Stimulated activated CD8-positive, alpha-beta memory T cell treated with anti-CD3 and anti-CD28 coated beads, Interleukin-15, amount 100 ng/mL, for 48 hours (primary cell): Measurements from ENCODE around the gene QKI.
"Not testable (repeated sequence)": the region's sequence is repeated elsewhere in the genome, so short reads cannot be mapped to it uniquely, and the experiment has no call there.

ENCODE experiments used
- DNase-seq, 2 donors: peaks; one replicate each; pipeline ENCODE4 v3.0.0-alpha.2; 2020; ENCODE audit warnings: low read depth in 2 of 2

QKI gene

GRCh38 chr6:163439390-163439789, 24.9 kb downstream of the QKI start:
- DNase-seq: not testable (repeated sequence)

GRCh38 chr6:163439997-163440396, 25.5 kb downstream of the QKI start:
- DNase-seq: no peak

DNA sequence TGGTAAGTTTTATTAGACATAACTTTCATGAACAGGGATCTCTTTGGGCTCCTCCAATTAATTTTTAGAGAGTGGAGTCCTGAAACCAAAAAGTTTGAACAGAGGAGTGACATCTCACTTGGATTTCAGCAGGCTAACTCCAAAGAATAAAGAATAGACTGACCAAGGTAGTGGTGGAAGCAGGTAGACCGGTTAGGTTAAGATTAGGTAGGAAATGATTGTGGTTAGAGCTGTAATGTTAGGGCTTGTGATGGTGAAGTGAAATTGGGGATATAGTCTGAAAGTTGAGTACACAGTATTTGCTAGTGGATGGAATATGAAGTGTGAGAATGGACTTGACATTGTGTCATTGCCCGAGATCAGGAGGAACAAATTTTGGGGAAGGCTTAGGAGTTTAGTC, 27.8 kb downstream of the QKI start:
- DNase-seq: no peak

DNA sequence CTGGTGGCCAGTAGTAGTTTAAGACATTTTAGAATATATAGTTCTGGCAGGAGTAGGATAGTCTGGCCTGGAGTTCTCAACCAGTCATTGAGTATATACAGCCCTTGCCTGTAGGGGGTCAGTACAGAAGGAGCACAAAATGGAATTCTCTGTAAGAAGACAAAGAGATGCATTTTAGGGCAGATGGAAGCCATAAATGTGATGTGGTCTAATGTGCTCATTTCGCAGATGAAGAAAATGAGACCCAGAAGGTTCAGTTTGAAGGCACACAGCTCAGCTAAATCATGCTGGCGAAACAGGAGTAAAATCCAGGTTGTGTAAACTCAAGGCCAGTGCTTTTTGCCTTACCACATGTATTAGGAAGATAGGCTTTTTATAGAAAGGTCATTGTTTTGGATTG, 29.6 kb downstream of the QKI start:
- no peak for DNase-seq

DNA sequence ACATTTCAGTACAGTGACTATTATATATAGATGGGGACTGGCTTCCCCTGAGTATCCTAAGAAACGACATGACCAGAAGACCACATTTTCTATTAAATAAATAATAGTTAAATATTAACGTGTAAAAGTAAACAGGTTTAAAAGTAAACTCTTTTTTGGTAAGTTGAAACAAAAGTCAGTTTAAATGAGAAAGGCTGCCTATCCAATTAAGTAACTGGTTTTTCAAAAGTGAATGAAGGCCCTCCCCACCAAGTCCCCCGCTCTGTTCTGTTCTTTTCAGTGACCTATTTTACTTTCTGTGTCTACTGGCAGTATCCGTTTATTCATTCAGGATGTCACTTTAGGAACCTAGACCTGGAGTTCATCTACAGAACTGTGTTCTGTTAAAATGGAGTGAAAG, 32.0 kb downstream of the QKI start:
- DNase-seq: no peak

DNA sequence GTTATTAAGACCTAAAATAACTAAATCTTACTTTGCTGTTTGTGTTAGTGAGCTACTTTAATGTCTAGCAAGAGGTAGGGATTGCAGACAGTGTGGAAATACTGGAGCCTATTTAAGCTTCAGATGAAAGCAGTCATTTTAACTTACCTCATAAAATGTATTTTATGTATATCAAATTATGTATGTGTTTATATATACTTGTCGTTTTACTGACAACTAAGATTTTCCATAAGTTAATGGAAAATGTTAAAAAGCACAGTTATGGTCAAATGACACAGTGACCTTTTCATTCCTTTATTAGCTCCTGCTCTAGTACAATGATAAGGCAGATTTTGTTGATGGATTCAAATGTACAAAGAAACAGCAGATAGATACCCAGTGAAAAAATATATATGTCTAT, 34.6 kb downstream of the QKI start:
- no peak for DNase-seq

GRCh38 chr6:163454425-163454824, 39.9 kb downstream of the QKI start:
- no peak for DNase-seq

- DNase-seq: no peak
These were observed 41.0 kb downstream of the QKI start for GRCh38 chr6:163455552-163455951.

DNA sequence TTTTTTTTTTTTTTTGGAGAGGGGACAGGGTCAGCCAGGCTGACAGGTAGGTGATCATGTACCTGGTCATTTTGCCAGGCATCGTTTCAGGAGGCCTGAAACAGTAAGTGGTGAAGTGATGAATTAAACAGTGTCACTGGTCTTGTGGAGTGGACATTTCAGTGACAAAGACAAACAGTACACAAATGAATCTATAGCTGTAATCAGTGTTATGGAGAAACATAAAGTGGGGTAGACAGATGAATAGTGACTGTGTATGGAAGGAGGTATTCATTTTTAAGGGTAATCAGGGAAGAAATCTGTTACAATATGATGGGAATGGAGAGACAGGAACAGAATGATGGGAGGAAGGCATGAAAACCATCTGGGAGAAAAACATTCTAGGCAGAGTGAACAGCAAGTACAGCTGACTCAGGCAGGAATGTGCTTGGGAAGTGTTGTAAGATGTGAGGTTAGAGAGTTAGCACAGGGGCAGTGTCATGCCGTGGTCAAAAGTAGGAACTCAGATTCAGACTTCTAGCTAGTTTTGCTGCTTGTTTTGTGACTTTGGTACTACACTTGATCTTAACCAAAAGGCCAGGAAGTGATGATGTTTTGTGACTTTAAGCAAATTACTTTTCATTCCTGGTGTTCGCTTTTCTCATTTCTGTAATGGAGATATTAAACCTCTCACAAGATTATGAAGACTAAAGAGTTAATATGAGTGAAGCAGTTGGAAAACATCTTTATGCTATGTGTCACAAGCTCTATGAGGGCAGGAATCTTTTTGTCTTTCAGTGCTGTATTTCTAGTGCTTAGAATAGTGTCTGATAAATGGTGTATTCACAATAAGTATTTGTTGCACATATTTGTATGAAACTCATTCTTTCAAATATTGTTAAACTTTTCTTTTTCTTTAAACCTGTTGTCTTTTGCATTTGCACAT, 43.4 kb downstream of the QKI start:
- no peak for DNase-seq

GRCh38 chr6:163459007-163459406, 44.5 kb downstream of the QKI start:
- no peak for DNase-seq

DNA sequence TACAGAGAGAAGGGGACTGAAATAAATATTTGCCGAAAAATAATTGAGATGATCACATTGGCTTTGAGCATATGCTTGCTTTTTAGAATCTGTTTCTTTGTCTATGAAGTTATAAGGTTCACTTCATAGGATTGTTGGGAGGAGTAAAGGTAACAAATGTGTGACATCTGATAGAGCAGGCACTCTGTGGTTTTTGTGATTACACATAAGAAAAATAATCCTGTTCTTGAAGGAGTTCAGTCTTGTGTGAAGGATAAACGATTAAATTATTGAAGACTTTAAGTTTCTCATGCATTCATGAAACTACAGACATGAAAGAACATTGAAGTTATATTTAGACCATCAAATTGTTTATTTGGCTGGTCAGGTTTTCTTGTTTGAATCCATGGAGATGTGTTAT, 45.0 kb downstream of the QKI start:
- no peak for DNase-seq

DNA sequence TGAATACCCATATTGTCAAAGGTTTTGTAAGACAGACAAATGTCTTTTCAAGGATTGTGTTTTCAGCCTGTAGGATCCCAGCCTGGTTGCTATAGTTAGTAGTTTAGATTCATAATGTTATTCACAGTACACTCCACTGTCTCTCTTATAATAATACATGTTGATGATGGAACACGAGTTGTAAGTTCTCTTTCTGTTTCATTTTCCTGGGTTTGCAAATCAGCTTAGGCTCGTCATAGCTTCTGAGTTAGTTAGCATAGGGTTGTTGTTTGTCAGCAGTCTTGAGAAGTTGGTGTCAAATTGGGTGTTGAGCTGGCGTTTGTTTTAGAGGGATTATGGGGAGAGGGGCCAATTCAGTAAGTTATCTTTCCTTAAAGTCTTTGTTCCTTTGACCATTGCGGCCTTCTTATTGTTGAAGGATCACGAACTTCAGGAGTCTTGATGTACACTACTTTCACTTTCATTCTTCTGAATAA, 45.8 kb downstream of the QKI start:
- no peak for DNase-seq

- DNase-seq: no peak
These were observed 47.2 kb downstream of the QKI start for GRCh38 chr6:163461696-163462095.

- no peak for DNase-seq
These were observed 48.7 kb downstream of the QKI start for GRCh38 chr6:163463180-163463579.

DNA sequence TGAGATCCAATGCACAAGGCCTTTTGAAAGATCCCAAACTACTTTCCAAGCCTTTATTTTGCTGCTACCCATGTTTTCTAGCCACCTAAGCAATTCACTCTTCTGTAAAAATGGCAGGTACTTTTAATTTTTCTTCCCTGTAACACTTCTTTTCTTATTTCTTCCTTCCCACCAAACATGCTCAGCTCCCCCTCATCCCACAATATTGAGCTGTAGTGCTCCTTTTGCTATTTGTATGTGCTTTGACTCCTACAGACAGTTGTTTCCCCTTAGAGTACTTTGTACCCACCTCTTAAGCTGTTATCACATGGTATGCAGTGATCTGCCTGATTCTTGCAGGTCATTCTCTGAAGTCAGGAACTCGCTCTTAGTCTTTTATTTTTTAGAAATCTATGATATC, 49.3 kb downstream of the QKI start:
- DNase-seq: no peak

DNA sequence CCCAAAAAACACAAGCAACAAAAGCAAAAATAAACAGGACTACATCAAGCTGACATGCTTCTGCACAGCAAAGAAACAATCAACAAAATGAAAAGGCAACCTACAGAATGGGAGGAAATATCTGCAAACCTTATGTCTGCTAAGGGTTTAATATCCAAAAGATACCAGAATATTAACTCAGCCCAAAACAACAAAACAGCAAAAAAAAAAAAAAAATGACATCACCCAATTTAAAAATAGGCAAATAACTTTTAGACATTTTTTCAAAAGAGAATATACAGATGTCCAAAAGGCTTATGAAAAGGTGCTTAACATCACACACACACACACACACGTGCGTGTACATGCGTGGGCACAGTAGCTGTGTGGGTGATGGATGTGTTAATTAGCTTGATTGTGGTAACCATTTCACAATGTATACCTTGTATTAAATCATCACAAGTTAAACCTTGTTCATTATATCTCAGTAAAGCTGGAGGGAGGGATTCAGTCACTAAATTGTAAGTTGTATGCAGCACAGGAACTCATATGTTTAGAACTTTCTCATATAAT, 52.4 kb downstream of the QKI start:
- DNase-seq: no peak

GRCh38 chr6:163468738-163469137, 54.2 kb downstream of the QKI start:
- DNase-seq: no peak

- DNase-seq: no peak
These were observed 55.0 kb downstream of the QKI start for GRCh38 chr6:163469459-163469985.

GRCh38 chr6:163470611-163471010, 56.1 kb downstream of the QKI start:
- no peak for DNase-seq

- no peak for DNase-seq
These were observed 60.1 kb downstream of the QKI start for GRCh38 chr6:163474581-163474980.

- not testable (repeated sequence) for DNase-seq
These were observed 62.4 kb downstream of the QKI start for GRCh38 chr6:163476946-163477345.

- no peak for DNase-seq
These were observed 68.6 kb downstream of the QKI start for GRCh38 chr6:163483107-163483506.

- no peak for DNase-seq
These were observed 70.9 kb downstream of the QKI start for GRCh38 chr6:163485388-163485851.
